Posterior vena cava (tissue), 2 donors: Measurements from ENCODE around the gene PEX14. TPM values are rescaled to one million over a fixed set of nuclear protein-coding genes. Genes with fewer than 3 reads are reported as not detected.

Experiments used
- DNase-seq: peaks from one replicate; pipeline ENCODE4 v3.0.0-alpha.2; 2020; ENCODE audit warnings: low spot score
- intact Hi-C, 2 donors: fragments of 100-400 bp; cut with DNase I; formaldehyde crosslinking; loops; one replicate each; pipeline versions ENCODE4 v1.14.1 to v1.14.2; 2022 to 2023
- total RNA-seq, 2 donors: library from RNA; stranded (reverse); fragmentation: NEBNext Ultra II Directional; extraction: Animal tissue kit (Norgen Biotek cat#: 25700); gene quantifications; one replicate each; pipeline ENCODE4 v1.2.1, GENCODE V29; 2021
- donor health status: DM: yes; HTN: yes; CAD: no.
- donor health status: DM: yes; HTN: yes; CAD: no.

The PEX14 gene
- total RNA-seq, 2 donors from 2014 or later = 12.8 to 15.0 TPM

GRCh38 chr1:10556430-10557005, 81.8 kb downstream of the PEX14 start:
- DNase-seq = no peak
- intact Hi-C loops = no loop called here

- no peak for DNase-seq
- intact Hi-C loops = no loop called here
Observed at GRCh38 chr1:10557714-10558113, 83.0 kb downstream of the PEX14 start.

GRCh38 chr1:10559386-10559785, 84.6 kb downstream of the PEX14 start:
- intact Hi-C loops = no loop called here

GRCh38 chr1:10561497-10561896, 86.7 kb downstream of the PEX14 start:
- DNase-seq = no peak
- intact Hi-C loops = no loop called here

More at GRCh38 chr1:10559386-10559785, 84.6 kb downstream of the PEX14 start:
- DNase-seq = no peak

GRCh38 chr1:10561955-10562354, 87.2 kb downstream of the PEX14 start:
- intact Hi-C loops = no loop called here
- DNase-seq = no peak

- no peak for DNase-seq
- intact Hi-C loops = no loop called here
Observed at GRCh38 chr1:10564063-10564462, 89.3 kb downstream of the PEX14 start.

- no peak for DNase-seq
- intact Hi-C loops = no loop called here
Observed at GRCh38 chr1:10569531-10569930, 94.8 kb downstream of the PEX14 start.

GRCh38 chr1:10575616-10576015, 100.9 kb downstream of the PEX14 start:
- intact Hi-C loops = no loop called here

GRCh38 chr1:10578070-10578469, 103.3 kb downstream of the PEX14 start:
- DNase-seq = no peak
- intact Hi-C loops = no loop called here

More at GRCh38 chr1:10575616-10576015, 100.9 kb downstream of the PEX14 start:
- no peak for DNase-seq

- intact Hi-C loops = no loop called here
- no peak for DNase-seq
Observed at GRCh38 chr1:10583641-10584040, 108.9 kb downstream of the PEX14 start.

GRCh38 chr1:10585242-10585641, 110.5 kb downstream of the PEX14 start:
- DNase-seq = no peak
- intact Hi-C loops = no loop called here

GRCh38 chr1:10586125-10586524, 111.4 kb downstream of the PEX14 start:
- no peak for DNase-seq
- intact Hi-C loops = no loop called here

- DNase-seq = no peak
- intact Hi-C loops = no loop called here
Observed at GRCh38 chr1:10588640-10589039, 113.9 kb downstream of the PEX14 start.

GRCh38 chr1:10589074-10589473, 114.3 kb downstream of the PEX14 start:
- DNase-seq = no peak
- intact Hi-C loops = no loop called here

- no peak for DNase-seq
- intact Hi-C loops = loop anchor here in 1 of 2 donors (10.0 kb wide), 1 partner anchor 46 kb away; no protein-coding TSS in a partner anchor
Observed at GRCh38 chr1:10591010-10591409, 116.3 kb downstream of the PEX14 start.

- no peak for DNase-seq
- intact Hi-C loops = loop anchor here in 1 of 2 donors (10.0 kb wide), 1 partner anchor 48 kb away; no protein-coding TSS in a partner anchor
Observed at GRCh38 chr1:10592373-10592772, 117.6 kb downstream of the PEX14 start.

- no peak for DNase-seq
- intact Hi-C loops = loop anchor here in 1 of 2 donors (10.0 kb wide), 1 partner anchor 49 kb away; no protein-coding TSS in a partner anchor
Observed at GRCh38 chr1:10593750-10594149, 119.0 kb downstream of the PEX14 start.

GRCh38 chr1:10594595-10595223, 120.0 kb downstream of the PEX14 start:
- intact Hi-C loops = loop anchor here in 1 of 2 donors (10.0 kb wide), 1 partner anchor 50 kb away; no protein-coding TSS in a partner anchor

GRCh38 chr1:10596780-10597179, 122.0 kb downstream of the PEX14 start:
- no peak for DNase-seq
- intact Hi-C loops = loop anchor here in 1 of 2 donors (10.0 kb wide), 1 partner anchor 52 kb away; no protein-coding TSS in a partner anchor

More at GRCh38 chr1:10594595-10595223, 120.0 kb downstream of the PEX14 start:
- no peak for DNase-seq

GRCh38 chr1:10597492-10598388, 123.0 kb downstream of the PEX14 start:
- DNase-seq = no peak
- intact Hi-C loops = loop anchor here in 1 of 2 donors (10.0 kb wide), 1 partner anchor 53 kb away; no protein-coding TSS in a partner anchor
